Panc1 (cell line): Measurements from ENCODE around the gene NFATC2. TPM values are rescaled to one million over a fixed set of nuclear protein-coding genes. Genes with fewer than 3 reads are reported as not detected.

Source experiments
- ATAC-seq: fragments of 200-7000 bp; cut with Tn5 transposase; 2 replicates; pipeline ENCODE4 v1.9.1; 2020; ENCODE audit warnings: mild to moderate bottlenecking, moderate library complexity
- BruUV-seq: library from RNA; stranded (reverse); fragments of 400-500 nt; replicated peaks from 2 replicates; lab custom pipeline; 2021; lab: Mats Ljungman, UMichigan
- CTCF ChIA-PET: fragments of 300-600 bp; sonication (Branson Sonifier 250); formaldehyde crosslinking; loops from one replicate; lab custom pipeline; 2022; ENCODE audit warnings: antibody characterized with exemption; lab: Charles Lee
- POLR2A ChIA-PET: fragments of 300-600 bp; sonication (Branson Sonifier 250); formaldehyde crosslinking; loops from one replicate; lab custom pipeline; 2022; ENCODE audit warnings: antibody characterized with exemption; lab: Charles Lee
- DNase-seq: peaks from one replicate; pipeline ENCODE4 v3.0.0-alpha.2; 2010; ENCODE audit warnings: low read depth, low spot score
- H3K27ac ChIP-seq: 2 replicates; pipeline ENCODE4 v1.5.1; 2011; ENCODE audit warnings: mild to moderate bottlenecking, low read length, inconsistent platforms
- H3K27me3 ChIP-seq: fragments of 200-500 bp; sonication (Bioruptor generic); 2 replicates; pipeline ENCODE4 v1.6.0; 2014; ENCODE audit warnings: low read length, inconsistent platforms; ENCODE audit not compliant: control insufficient read depth, insufficient read depth
- H3K36me3 ChIP-seq: fragments of 200-500 bp; sonication (Bioruptor generic); 2 replicates; pipeline ENCODE4 v1.5.1; 2014; ENCODE audit warnings: inconsistent platforms, mild to moderate bottlenecking, low read length, moderate library complexity; ENCODE audit not compliant: control insufficient read depth, insufficient read depth
- H3K4me1 ChIP-seq: 2 replicates; pipeline ENCODE4 v1.5.1; 2011; ENCODE audit warnings: inconsistent platforms, mild to moderate bottlenecking, low read length, moderate library complexity; ENCODE audit not compliant: control insufficient read depth, insufficient read depth
- H3K4me3 ChIP-seq, 2 experiments: 2 replicates each; pipeline ENCODE4 v1.5.1; 2011 to 2012; ENCODE audit warnings: low read depth in 2 of 2, low read length in 2 of 2, mild to moderate bottlenecking in 2 of 2, inconsistent platforms in 1 of 2, moderate library complexity in 1 of 2
- H3K9me3 ChIP-seq: fragments of 200-500 bp; sonication (Bioruptor generic); 2 replicates; pipeline ENCODE4 v1.5.1; 2014; ENCODE audit warnings: low read depth, mild to moderate bottlenecking, inconsistent platforms, low read length, moderate library complexity; ENCODE audit not compliant: control insufficient read depth, insufficient read depth
- CTCF ChIP-seq: fragments of 450-650 bp; IDR thresholded peaks from 2 replicates; pipeline ENCODE4 v1.5.1; 2017; ENCODE audit warnings: mild to moderate bottlenecking
- POLR2AphosphoS5 ChIP-seq: IDR thresholded peaks from 2 replicates; pipeline ENCODE4 v1.6.1; 2012; ENCODE audit warnings: mild to moderate bottlenecking, low read depth, low read length, moderate library complexity
- REST ChIP-seq, 2 experiments: IDR thresholded peaks; 2 replicates each; pipeline ENCODE4 v1.6.1; 2011 to 2012; ENCODE audit warnings: low read depth in 2 of 2, control low read depth in 1 of 2, low read length in 1 of 2, mild to moderate bottlenecking in 1 of 2, moderate library complexity in 1 of 2; ENCODE audit not compliant: insufficient read depth in 1 of 2
- SIN3A ChIP-seq: IDR thresholded peaks from 2 replicates; pipeline ENCODE4 v1.6.1; 2012; ENCODE audit warnings: low read depth, mild to moderate bottlenecking, low read length, moderate library complexity, borderline replicate concordance; ENCODE audit not compliant: insufficient read depth
- TCF7L2 ChIP-seq: IDR thresholded peaks from 2 replicates; pipeline ENCODE4 v1.6.1; 2011; ENCODE audit warnings: mild to moderate bottlenecking, low read depth, low read length, inconsistent platforms
- in situ Hi-C: cut with HindIII; loops from 2 replicates; pipeline ENCODE4 v1.10.0; 2016; ENCODE audit warnings: low sequenced_read_pairs, low pct_unique_long_range_greater_than_20kb
- intact Hi-C: fragments of 100-400 bp; cut with micrococcal nuclease; formaldehyde crosslinking; loops from one replicate; pipeline ENCODE4 v1.10.0; 2022; ENCODE audit not compliant: unreplicated experiment
- total RNA-seq: library from RNA; stranded (reverse); gene quantifications from one replicate; pipeline ENCODE4 v1.2.1, GENCODE V29; 2021; ENCODE audit not compliant: unreplicated experiment

NFATC2 gene
- total RNA-seq, 1 experiment from 2014 or later: 10.6 TPM

DNA sequence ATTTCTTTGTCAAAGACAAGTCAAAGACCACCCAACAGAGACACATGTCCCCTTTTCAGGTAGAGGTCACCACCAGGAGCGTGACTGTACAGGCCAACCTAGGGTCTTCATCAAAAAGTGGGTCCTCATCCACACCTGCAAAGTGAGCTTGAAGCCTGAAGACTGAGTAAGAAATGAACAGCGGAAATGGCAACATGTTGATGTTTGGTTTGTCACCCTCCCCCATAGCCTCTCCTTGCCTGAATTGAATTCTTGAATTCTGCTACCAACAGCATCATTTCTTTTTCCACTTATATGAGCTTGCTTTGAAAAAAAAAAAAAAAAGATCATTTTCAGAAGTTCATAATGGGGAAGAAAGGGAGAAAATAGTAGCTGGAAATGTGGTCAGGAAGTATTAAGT lies 104.4 kb downstream of the NFATC2 start:
- in situ Hi-C loops (no loop called here), intact Hi-C loops (no loop called here)
- no peak for ATAC-seq
- no peak for DNase-seq
- Histone ChIP-seq H3K4me1 (no peaks in the 10 kb centered on the region), H3K27ac (no peak overlapping the region; the same call in 1 of the 2 replicates), H3K36me3 (no peaks in the 10 kb centered on the region), H3K9me3 (no peaks in the 10 kb centered on the region), H3K27me3 (no peaks in the 10 kb centered on the region), H3K4me3 (no peak overlapping the region)
- ChIA-PET POLR2A (no interaction called here), CTCF (interaction anchor here (0.6 kb wide), 1 partner anchor 38 kb away, joined by 3 read pairs; no protein-coding TSS in a partner anchor)
- BruUV-seq: no TSS peak
- TF ChIP-seq CTCF: no peak
- TF ChIP-seq SIN3A: no peak
- no peak for TF ChIP-seq REST (IDR thresholded peaks at IDR 0.05; ENCODE audit: insufficient read depth in 1 of 2, low read depth in 2 of 2, low read length in 1 of 2)
- TF ChIP-seq TCF7L2: no peak
- TF ChIP-seq POLR2AphosphoS5: no peak

DNA sequence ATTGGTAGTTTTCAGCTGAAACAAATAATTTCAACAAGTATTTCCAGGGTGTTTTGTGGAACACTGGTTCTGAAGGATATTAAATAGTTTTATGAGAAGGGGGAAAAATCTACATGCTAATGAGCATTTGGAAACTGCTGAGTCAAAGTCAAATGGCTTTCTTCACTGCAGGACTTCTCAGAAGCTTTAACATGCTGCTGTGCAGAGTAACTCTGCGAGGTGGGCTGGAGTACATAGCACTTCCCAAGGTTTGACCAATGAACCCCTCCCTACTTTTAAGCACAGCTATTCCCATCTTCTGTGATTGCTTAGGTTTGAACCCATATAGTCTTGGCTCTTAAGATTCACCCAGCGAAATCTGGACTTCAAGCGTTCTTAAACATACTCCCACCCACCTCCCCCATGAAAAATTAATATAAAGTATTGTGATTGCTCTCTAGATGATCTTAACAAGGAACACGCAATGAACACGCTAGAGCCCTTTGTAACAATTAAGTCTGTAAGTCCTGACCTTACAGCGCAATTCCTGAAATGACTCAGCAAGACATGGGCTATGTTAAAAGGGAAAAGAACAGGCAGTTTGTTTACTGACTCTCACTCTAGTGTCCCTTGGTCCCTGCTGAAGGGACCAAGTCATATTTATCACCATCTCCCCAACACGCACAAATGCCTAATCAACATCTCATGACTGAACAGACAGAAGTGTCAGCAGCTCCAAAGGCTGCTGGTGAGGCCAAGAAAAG lies 105.2 kb downstream of the NFATC2 start:
- in situ Hi-C loops: no loop called here
- CTCF ChIA-PET: no interaction called here

More for the DNA sequence above, 105.2 kb downstream of the NFATC2 start:
- Histone ChIP-seq H3K4me3 (no peak overlapping the region), H3K27ac (no peak overlapping the region; the same call in 1 of the 2 replicates), H3K36me3 (no peaks in the 10 kb centered on the region), H3K27me3 (no peaks in the 10 kb centered on the region), H3K4me1 (no peaks in the 10 kb centered on the region), H3K9me3 (no peaks in the 10 kb centered on the region)
- BruUV-seq: no TSS peak
- intact Hi-C loops: no loop called here
- ATAC-seq: no peak
- TF ChIP-seq CTCF (no peak), TCF7L2 (no peak), SIN3A (no peak), REST (IDR thresholded peaks at IDR 0.05; ENCODE audit: insufficient read depth in 1 of 2, low read depth in 2 of 2, low read length in 1 of 2) (no peak), POLR2AphosphoS5 (no peak)
- POLR2A ChIA-PET: interaction anchor here (0.5 kb wide), 1 partner anchor 157 kb away, joined by 8 read pairs; no protein-coding TSS in a partner anchor
- DNase-seq: no peak
